ENCODE data around the gene FAM234B.

GRCh38 chr12:13116259-13116658, 72.1 kb downstream of the FAM234B start:
- no peak for TF ChIP-seq POLR2A (IDR thresholded peaks at IDR 0.05; ENCODE audit: low read length)
- no peak for TF ChIP-seq GATA1 (IDR thresholded peaks at IDR 0.05; ENCODE audit: low read depth, low read length)
